ENCODE data around the gene NTN5. TPM values are rescaled to one million over a fixed set of nuclear protein-coding genes. Genes with fewer than 3 reads are reported as not detected.

Gene NTN5
- total and polyA plus RNA-seq, 9 of the 15 experiments (the other 6 are each of a cell fraction or from before 2014, with no cell fraction given): not detected

DNA sequence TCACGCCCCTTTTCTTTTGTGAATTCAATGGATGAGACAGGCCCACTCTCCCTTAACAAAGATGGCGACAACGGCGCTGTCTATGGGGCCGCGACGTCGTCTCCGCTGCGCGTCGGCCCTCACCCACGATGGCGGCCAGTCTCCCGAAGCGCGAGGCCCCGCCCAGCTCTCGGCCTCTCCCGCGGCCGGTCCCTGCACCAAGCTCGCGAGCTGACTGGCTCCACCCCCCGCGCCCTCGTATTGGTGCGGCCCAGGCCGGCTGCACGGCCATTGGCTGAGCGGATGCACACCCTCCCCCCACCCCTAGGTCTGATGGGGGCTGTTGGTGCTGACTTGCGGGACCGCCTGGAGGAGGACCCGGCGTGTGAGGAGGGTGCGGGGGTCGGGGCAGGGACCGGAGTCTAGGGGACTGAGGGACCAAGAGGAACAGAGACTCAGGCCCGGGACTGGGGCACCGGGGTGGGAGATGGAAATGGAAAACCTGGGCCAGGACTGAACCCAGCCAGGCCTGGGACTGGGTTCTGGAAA, 48.7 kb downstream of the NTN5 start (continued):
- TF ChIP-seq, protein P1, sequence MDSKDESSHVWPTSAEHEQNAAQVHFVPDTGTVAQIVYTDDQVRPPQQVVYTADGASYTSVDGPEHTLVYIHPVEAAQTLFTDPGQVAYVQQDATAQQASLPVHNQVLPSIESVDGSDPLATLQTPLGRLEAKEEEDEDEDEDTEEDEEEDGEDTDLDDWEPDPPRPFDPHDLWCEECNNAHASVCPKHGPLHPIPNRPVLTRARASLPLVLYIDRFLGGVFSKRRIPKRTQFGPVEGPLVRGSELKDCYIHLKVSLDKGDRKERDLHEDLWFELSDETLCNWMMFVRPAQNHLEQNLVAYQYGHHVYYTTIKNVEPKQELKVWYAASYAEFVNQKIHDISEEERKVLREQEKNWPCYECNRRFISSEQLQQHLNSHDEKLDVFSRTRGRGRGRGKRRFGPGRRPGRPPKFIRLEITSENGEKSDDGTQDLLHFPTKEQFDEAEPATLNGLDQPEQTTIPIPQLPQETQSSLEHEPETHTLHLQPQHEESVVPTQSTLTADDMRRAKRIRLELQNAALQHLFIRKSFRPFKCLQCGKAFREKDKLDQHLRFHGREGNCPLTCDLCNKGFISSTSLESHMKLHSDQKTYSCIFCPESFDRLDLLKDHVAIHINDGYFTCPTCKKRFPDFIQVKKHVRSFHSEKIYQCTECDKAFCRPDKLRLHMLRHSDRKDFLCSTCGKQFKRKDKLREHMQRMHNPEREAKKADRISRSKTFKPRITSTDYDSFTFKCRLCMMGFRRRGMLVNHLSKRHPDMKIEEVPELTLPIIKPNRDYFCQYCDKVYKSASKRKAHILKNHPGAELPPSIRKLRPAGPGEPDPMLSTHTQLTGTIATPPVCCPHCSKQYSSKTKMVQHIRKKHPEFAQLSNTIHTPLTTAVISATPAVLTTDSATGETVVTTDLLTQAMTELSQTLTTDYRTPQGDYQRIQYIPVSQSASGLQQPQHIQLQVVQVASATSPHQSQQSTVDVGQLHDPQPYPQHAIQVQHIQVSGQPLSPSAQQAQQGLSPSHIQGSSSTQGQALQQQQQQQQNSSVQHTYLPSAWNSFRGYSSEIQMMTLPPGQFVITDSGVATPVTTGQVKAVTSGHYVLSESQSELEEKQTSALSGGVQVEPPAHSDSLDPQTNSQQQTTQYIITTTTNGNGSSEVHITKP (IDR thresholded peaks at IDR 0.05; ENCODE audit: partially characterized antibody): peak; percentile 86
- TF ChIP-seq ZEB2 (IDR thresholded peaks at IDR 0.05) (no peak), CREB1 (IDR thresholded peaks at IDR 0.05) (peak; percentile 90), CREB1 (CRISPR knock-in tag; IDR thresholded peaks at IDR 0.05) (peak; percentile 95), BRF1 (IDR thresholded peaks at IDR 0.05; ENCODE audit: borderline replicate concordance, extremely low read depth, insufficient read length) (no peak), POLR3G (IDR thresholded peaks at IDR 0.05; ENCODE audit: extremely low read depth, insufficient read length, insufficient replicate concordance) (no peak), SRF (CRISPR knock-in tag; IDR thresholded peaks at IDR 0.05) (no peak; a peak in 1 of 4 replicates), TAF9B (IDR thresholded peaks at IDR 0.05; ENCODE audit: partially characterized antibody) (no peak), MBD2 (IDR thresholded peaks at IDR 0.05; ENCODE audit: borderline replicate concordance, low read depth) (peak; percentile 89; the same call in 1 of the 2 replicates), GTF2F1 (IDR thresholded peaks at IDR 0.05; ENCODE audit: low read depth, low read length) (no peak), KLF6 (CRISPR knock-in tag; IDR thresholded peaks at IDR 0.05; ENCODE audit: borderline replicate concordance) (no peak), TRIM28 (IDR thresholded peaks at IDR 0.05) (no peak)
- TF ChIP-seq, protein P2, sequence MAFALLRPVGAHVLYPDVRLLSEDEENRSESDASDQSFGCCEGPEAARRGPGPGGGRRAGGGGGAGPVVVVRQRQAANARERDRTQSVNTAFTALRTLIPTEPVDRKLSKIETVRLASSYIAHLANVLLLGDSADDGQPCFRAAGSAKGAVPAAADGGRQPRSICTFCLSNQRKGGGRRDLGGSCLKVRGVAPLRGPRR (CRISPR knock-in tag; IDR thresholded peaks at IDR 0.05): no peak
- TF ChIP-seq, protein P3, sequence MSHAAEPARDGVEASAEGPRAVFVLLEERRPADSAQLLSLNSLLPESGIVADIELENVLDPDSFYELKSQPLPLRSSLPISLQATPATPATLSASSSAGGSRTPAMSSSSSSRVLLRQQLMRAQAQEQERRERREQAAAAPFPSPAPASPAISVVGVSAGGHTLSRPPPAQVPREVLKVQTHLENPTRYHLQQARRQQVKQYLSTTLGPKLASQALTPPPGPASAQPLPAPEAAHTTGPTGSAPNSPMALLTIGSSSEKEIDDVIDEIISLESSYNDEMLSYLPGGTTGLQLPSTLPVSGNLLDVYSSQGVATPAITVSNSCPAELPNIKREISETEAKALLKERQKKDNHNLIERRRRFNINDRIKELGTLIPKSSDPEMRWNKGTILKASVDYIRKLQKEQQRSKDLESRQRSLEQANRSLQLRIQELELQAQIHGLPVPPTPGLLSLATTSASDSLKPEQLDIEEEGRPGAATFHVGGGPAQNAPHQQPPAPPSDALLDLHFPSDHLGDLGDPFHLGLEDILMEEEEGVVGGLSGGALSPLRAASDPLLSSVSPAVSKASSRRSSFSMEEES (CRISPR knock-in tag; IDR thresholded peaks at IDR 0.05): no peak
- TF ChIP-seq, protein P4, sequence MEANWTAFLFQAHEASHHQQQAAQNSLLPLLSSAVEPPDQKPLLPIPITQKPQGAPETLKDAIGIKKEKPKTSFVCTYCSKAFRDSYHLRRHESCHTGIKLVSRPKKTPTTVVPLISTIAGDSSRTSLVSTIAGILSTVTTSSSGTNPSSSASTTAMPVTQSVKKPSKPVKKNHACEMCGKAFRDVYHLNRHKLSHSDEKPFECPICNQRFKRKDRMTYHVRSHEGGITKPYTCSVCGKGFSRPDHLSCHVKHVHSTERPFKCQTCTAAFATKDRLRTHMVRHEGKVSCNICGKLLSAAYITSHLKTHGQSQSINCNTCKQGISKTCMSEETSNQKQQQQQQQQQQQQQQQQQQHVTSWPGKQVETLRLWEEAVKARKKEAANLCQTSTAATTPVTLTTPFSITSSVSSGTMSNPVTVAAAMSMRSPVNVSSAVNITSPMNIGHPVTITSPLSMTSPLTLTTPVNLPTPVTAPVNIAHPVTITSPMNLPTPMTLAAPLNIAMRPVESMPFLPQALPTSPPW (CRISPR knock-in tag; IDR thresholded peaks at IDR 0.05): peak; percentile 88
